Measurements from ENCODE around the gene UFD1. TPM values are rescaled to one million over a fixed set of nuclear protein-coding genes. Genes with fewer than 3 reads are reported as not detected.
A peak's percentile ranks its signal among the peaks of the same experiment; 100 is the strongest.

UFD1 gene
- total RNA-seq, 1 donor from 2014 or later, result 75.8 TPM

- Mint-ChIP-seq H3K27me3 (ENCODE audit: low read depth) (no peaks in the 10 kb centered on the region), H3K27ac (ENCODE audit: unreplicated experiment) (peak overlapping the region; percentile 99), H3K36me3 (ENCODE audit: low read depth) (peaks cover 8% of the 10 kb centered on the region), H3K4me1 (ENCODE audit: low read depth) (peaks cover 39% of the 10 kb centered on the region), H3K4me3 (ENCODE audit: unreplicated experiment) (peak overlapping the region; percentile 97), H3K9me3 (ENCODE audit: low read depth) (no peaks in the 10 kb centered on the region)
- TF ChIP-seq CTCF (IDR thresholded peaks at IDR 0.05), result no peak
- no peak for DNase-seq (ENCODE audit: low spot score)
These were observed 720 bp downstream of the UFD1 start for GRCh38 chr22:19478045-19478900.

GRCh38 chr22:19477321-19478044 lies 1.5 kb downstream of the UFD1 start:
- Mint-ChIP-seq H3K27me3 (ENCODE audit: low read depth) (no peaks in the 10 kb centered on the region), H3K27ac (ENCODE audit: unreplicated experiment) (peak overlapping the region; percentile 99), H3K9me3 (ENCODE audit: low read depth) (no peaks in the 10 kb centered on the region), H3K4me1 (ENCODE audit: low read depth) (peaks cover 39% of the 10 kb centered on the region), H3K36me3 (ENCODE audit: low read depth) (peaks cover 10% of the 10 kb centered on the region), H3K4me3 (ENCODE audit: unreplicated experiment) (peak overlapping the region; percentile 97)
- TF ChIP-seq CTCF (IDR thresholded peaks at IDR 0.05), result peak; percentile 73
- DNase-seq (ENCODE audit: low spot score), result no peak

- no peak for TF ChIP-seq CTCF (IDR thresholded peaks at IDR 0.05)
- no peaks in the 10 kb centered on the region for H3K27me3 Mint-ChIP-seq (ENCODE audit: low read depth)
- no peak overlapping the region for H3K27ac Mint-ChIP-seq (ENCODE audit: unreplicated experiment)
- no peak for DNase-seq (ENCODE audit: low spot score)
- H3K36me3 Mint-ChIP-seq (ENCODE audit: low read depth), result peaks cover 16% of the 10 kb centered on the region
- no peak overlapping the region for H3K4me3 Mint-ChIP-seq (ENCODE audit: unreplicated experiment)
- peaks cover 39% of the 10 kb centered on the region for H3K4me1 Mint-ChIP-seq (ENCODE audit: low read depth)
- H3K9me3 Mint-ChIP-seq (ENCODE audit: low read depth), result no peaks in the 10 kb centered on the region
These were observed 3.0 kb downstream of the UFD1 start for GRCh38 chr22:19476023-19476422.

GRCh38 chr22:19473578-19473977 lies 5.4 kb downstream of the UFD1 start:
- no peak overlapping the region for H3K4me3 Mint-ChIP-seq (ENCODE audit: unreplicated experiment)
- H3K27me3 Mint-ChIP-seq (ENCODE audit: low read depth), result no peaks in the 10 kb centered on the region
- H3K4me1 Mint-ChIP-seq (ENCODE audit: low read depth), result peaks cover 24% of the 10 kb centered on the region
- no peaks in the 10 kb centered on the region for H3K9me3 Mint-ChIP-seq (ENCODE audit: low read depth)
- TF ChIP-seq CTCF (IDR thresholded peaks at IDR 0.05), result no peak
- peaks cover 30% of the 10 kb centered on the region for H3K36me3 Mint-ChIP-seq (ENCODE audit: low read depth)
- no peak overlapping the region for H3K27ac Mint-ChIP-seq (ENCODE audit: unreplicated experiment)
- DNase-seq (ENCODE audit: low spot score), result no peak

GRCh38 chr22:19472233-19472632 lies 6.8 kb downstream of the UFD1 start:
- peaks cover 13% of the 10 kb centered on the region for H3K4me1 Mint-ChIP-seq (ENCODE audit: low read depth)
- H3K4me3 Mint-ChIP-seq (ENCODE audit: unreplicated experiment), result no peak overlapping the region
- no peak for TF ChIP-seq CTCF (IDR thresholded peaks at IDR 0.05)
- no peaks in the 10 kb centered on the region for H3K27me3 Mint-ChIP-seq (ENCODE audit: low read depth)
- no peaks in the 10 kb centered on the region for H3K9me3 Mint-ChIP-seq (ENCODE audit: low read depth)
- no peak overlapping the region for H3K27ac Mint-ChIP-seq (ENCODE audit: unreplicated experiment)
- no peak for DNase-seq (ENCODE audit: low spot score)
- H3K36me3 Mint-ChIP-seq (ENCODE audit: low read depth), result peaks cover 40% of the 10 kb centered on the region

Data from chondrocyte (in vitro differentiated cells).